Heart right ventricle (tissue), 16 donors: ENCODE data around the gene IBA57. TPM values are rescaled to one million over a fixed set of nuclear protein-coding genes. Genes with fewer than 3 reads are reported as not detected.

ENCODE experiments used
- ATAC-seq, 8 donors: fragments of 200-7000 bp; cut with Tn5 transposase; one replicate each; pipeline ENCODE4 v1.9.1; 2020; ENCODE audit warnings: mild to moderate bottlenecking in 8 of 8, moderate library complexity in 8 of 8, moderate number of reproducible peaks in 1 of 8
- DNase-seq, 2 donors: peaks; one replicate each; pipeline ENCODE4 v3.0.0-alpha.2; 2020
- H3K27ac ChIP-seq, 10 donors: fragments of 200-600 bp; sonication (generic) in 2 of 10; one replicate each; pipeline versions ENCODE4 v1.5.0 to v1.8.0; 2020 to 2022; ENCODE audit warnings: mild to moderate bottlenecking in 3 of 10
- H3K27me3 ChIP-seq, 7 donors: fragments of 200-600 bp; one replicate each; pipeline ENCODE4 v1.8.0; 2021 to 2022; ENCODE audit warnings: mild to moderate bottlenecking in 2 of 7
- H3K36me3 ChIP-seq, 9 donors: fragments of 200-600 bp; sonication (generic) in 1 of 9; one replicate each; pipeline versions ENCODE4 v1.5.0 to v1.8.0; 2020 to 2022; ENCODE audit warnings: mild to moderate bottlenecking in 2 of 9
- H3K4me1 ChIP-seq, 9 donors: fragments of 200-600 bp; sonication (generic) in 1 of 9; one replicate each; pipeline versions ENCODE4 v1.5.0 to v1.8.0; 2020 to 2022; ENCODE audit warnings: mild to moderate bottlenecking in 4 of 9
- H3K4me3 ChIP-seq, 10 donors: fragments of 200-600 bp; sonication (generic) in 2 of 10; one replicate each; pipeline versions ENCODE4 v1.5.0 to v1.8.0; 2020 to 2022; ENCODE audit warnings: mild to moderate bottlenecking in 7 of 10, moderate library complexity in 2 of 10
- H3K9me3 ChIP-seq, 11 donors: fragments of 200-600 bp in 10 of 11; sonication (generic) in 2 of 11; one replicate each; pipeline versions ENCODE4 v1.5.0 to v1.8.0; 2013 to 2022; ENCODE audit warnings: mild to moderate bottlenecking in 2 of 11, control low read depth in 1 of 11, moderate library complexity in 1 of 11
- WGBS, 2 donors: extraction: QIAGEN DNeasy Blood & Tissue Kit; methylation state at CpG; one replicate each; pipeline ENCODE4 v1.1.7; 2013; ENCODE audit warnings: inconsistent platforms in 1 of 2; 5-methylcytosine and 5-hydroxymethylcytosine counted together
- intact Hi-C, 10 donors: fragments of 100-400 bp; cut with DNase I; formaldehyde crosslinking; loops; one replicate each; pipeline versions ENCODE4 v1.11.1 to v1.14.2; 2022
- polyA plus RNA-seq, 2 donors: library from polyadenylated mRNA; stranded (reverse); fragments of 200-250 nt; gene quantifications; one replicate each; pipeline ENCODE4 v1.2.3, GENCODE V29; 2013
- total RNA-seq, 10 donors: library from RNA; stranded (reverse); fragmentation: NEBNext Ultra II Directional in 3 of 10; extraction: Animal tissue kit (Norgen Biotek cat#: 25700) in 3 of 10; gene quantifications; one replicate each; pipeline versions ENCODE4 v1.2.1 to v1.2.4, GENCODE V29; 2021 to 2023
- TF ChIP-seq, protein P1 (sequence below), 9 donors: fragments of 200-600 bp; sonication (generic) in 2 of 9; IDR thresholded peaks; one replicate each; pipeline versions ENCODE4 v1.5.0 to v1.8.0; 2021 to 2022; ENCODE audit warnings: antibody characterized with exemption in 9 of 9, mild to moderate bottlenecking in 5 of 9, moderate library complexity in 1 of 9
- donor health status: Arrhythmogenic right ventricular cardiomyopathy.
- donor health status: ischemic (EF 13 %, LVEDD 7.1; RV severe dilation, severe dysfunction).
- donor health status: healthy with polysubstance abuse.
- donor health status: DM: no; HTN: yes; CAD: no.
- donor health status: DM: no; HTN: no; CAD: no.
- donor health status: ischemic (EF 25% LVEDD 6.9; RV normal size, moderate dysfunction).
- donor health status: ischemic (EF 25% LVEDD 5.7; RV mildly dilated, moderate dysfunction).
- donor health status: healthy.
- donor health status: DM: yes; HTN: yes; CAD: no.
- donor health status: Ischemic cardiomyopathy.
- donor health status: ischemic (EF 35%, LVEDD 5.7; RV mildly dilated, moderate dysfunction).
- donor health status: nonischemic (EF 11% LVEDD 7.7; RV severe dilation, severe dysfunction).
- donor health status: DM: yes; HTN: yes; CAD: no.
- donor health status: PGD.
- donor health status: ischemic (EF 29% LVEDD 5.4; RV normal size, mild dysfunction).
- donor health status: nonischemic (EF 23%, LVEDD 6.1; RV moderate dilation, normal function).

The IBA57 gene
- total and polyA plus RNA-seq, 12 donors = 2.8 to 20.3 (median 16.1) TPM

DNA sequence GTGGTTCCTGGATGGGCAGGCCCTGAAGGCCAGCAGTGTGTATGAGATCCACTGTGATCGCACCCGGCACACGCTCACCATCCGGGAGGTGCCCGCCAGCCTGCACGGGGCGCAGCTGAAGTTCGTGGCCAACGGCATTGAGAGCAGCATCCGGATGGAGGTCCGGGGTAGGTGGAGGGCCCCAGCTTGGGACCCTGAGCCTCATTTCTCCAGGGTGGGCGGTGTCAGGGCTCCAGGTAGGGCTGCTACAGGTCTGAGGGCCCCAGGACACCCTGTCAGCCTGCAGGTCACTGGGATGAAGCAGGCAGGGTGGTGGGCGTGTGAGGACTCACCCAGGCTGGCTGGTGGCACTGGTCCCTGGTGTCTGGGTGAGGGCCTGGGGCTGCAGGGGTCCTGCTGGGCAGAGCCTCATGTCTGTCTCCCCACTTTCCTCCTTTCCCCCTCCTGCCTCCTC lies 50.1 kb downstream of the IBA57 start:
- ATAC-seq = no peak
- Histone ChIP-seq H3K4me3 (no peak overlapping the region), H3K27ac (peak overlapping the region in 7 of 10 donors; percentile 28 to 64 (median 55)), H3K36me3 (peaks cover 0 to 64% (median 4%) of the 10 kb centered on the region in 9 donors), H3K9me3 (no peaks in the 10 kb centered on the region), H3K27me3 (peaks cover 0 to 21% (median 13%) of the 10 kb centered on the region in 7 donors), H3K4me1 (peaks cover 10 to 64% (median 28%) of the 10 kb centered on the region in 9 donors)
- intact Hi-C loops = no loop called here
- no peak for DNase-seq
- WGBS, 2 donors = 83 to 87% methylated on average over 13 of the region's 13 CpGs
- TF ChIP-seq, protein P1, sequence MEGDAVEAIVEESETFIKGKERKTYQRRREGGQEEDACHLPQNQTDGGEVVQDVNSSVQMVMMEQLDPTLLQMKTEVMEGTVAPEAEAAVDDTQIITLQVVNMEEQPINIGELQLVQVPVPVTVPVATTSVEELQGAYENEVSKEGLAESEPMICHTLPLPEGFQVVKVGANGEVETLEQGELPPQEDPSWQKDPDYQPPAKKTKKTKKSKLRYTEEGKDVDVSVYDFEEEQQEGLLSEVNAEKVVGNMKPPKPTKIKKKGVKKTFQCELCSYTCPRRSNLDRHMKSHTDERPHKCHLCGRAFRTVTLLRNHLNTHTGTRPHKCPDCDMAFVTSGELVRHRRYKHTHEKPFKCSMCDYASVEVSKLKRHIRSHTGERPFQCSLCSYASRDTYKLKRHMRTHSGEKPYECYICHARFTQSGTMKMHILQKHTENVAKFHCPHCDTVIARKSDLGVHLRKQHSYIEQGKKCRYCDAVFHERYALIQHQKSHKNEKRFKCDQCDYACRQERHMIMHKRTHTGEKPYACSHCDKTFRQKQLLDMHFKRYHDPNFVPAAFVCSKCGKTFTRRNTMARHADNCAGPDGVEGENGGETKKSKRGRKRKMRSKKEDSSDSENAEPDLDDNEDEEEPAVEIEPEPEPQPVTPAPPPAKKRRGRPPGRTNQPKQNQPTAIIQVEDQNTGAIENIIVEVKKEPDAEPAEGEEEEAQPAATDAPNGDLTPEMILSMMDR (IDR thresholded peaks at IDR 0.05) = no peak

DNA sequence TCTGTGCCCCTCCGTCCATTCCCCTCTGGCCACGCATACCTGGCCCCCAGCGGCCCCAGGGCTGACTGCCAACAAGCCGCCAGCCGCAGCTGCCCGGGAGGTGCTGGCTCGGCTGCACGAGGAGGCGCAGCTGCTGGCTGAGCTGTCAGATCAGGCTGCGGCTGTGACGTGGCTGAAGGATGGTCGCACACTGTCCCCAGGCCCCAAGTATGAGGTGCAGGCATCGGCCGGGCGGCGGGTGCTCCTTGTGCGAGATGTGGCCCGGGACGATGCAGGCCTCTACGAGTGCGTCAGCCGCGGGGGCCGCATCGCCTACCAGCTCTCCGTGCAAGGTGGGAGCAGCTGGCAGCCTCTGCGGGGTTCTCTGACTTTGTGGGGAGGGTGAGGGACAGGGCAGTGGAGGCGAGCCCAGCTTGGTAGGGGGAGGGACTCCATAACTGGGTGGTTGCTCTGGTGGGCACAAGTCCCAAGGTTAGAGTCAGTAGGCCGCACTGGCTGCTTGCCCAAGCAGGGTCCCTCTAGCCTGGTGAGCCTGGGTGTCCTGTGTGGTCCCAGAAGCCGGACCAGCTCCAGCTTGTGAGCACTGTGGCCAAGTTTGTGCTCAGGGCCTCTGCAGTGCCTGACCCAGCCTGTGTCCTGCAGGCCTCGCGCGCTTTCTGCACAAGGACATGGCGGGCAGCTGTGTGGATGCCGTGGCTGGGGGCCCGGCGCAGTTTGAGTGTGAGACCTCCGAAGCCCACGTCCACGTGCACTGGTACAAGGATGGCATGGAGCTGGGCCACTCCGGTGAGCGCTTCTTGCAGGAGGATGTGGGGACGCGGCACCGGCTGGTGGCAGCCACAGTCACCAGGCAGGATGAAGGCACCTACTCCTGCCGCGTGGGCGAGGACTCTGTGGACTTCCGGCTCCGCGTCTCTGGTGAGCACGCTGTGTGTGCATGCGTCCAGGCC lies 51.0 kb downstream of the IBA57 start:
- H3K27ac ChIP-seq = peak overlapping the region in 6 of 10 donors; percentile 14 to 64 (median 56)
- DNase-seq = peak in 1 of 2 donors; percentile 61
- WGBS, 2 donors = 72 to 73% methylated on average over 53 of the region's 53 CpGs
- peaks cover 0 to 72% (median 4%) of the 10 kb centered on the region in 9 donors for H3K36me3 ChIP-seq
- peak in 7 of 8 donors; percentile 3 to 53 (median 39) for ATAC-seq
- peaks cover 0 to 20% (median 11%) of the 10 kb centered on the region in 7 donors for H3K27me3 ChIP-seq
- H3K4me3 ChIP-seq = no peak overlapping the region
- no peaks in the 10 kb centered on the region for H3K9me3 ChIP-seq
- H3K4me1 ChIP-seq = peaks cover 10 to 62% (median 21%) of the 10 kb centered on the region in 9 donors
- intact Hi-C loops = no loop called here
- TF ChIP-seq, protein P1 (IDR thresholded peaks at IDR 0.05) = no peak

DNA sequence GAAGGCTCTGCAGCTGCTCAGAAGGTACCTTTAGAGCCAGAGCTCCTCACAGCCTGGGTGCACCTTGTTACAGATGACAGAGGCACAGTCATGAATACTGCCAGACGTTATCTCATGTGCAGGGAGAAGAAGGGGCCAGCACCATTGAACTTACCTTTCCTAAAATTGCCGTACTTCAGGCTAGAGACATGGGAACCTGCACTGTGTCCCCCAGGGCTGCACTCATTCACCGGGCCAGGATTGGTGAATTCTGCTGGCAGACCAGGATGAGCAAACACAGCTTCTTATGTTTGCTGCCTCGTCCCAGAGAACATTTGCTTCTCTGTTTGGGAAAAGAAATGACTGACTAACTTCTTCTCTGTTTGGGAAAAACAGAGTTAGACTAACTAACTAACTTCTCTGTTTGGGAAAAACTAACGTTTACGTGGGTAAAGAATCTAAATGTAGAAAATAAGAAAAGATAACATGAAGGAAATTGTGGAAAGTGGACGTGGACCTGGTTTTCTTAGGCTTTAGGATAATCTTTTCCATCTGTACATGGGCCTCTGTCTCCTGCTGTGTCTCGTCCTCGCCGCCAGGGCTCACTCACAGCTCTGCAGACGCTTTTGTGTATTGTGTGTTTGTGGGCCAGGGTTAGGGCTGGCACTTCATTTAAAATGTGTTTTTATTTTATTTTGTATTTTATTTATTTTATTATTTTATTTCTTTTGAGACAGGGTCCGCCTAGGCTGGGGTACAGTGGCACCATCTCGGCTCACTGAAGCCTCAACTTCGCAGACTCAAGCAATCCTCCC lies 52.1 kb downstream of the IBA57 start:
- 73 to 83% methylated on average over 14 of the region's 14 CpGs for WGBS, 2 donors
- intact Hi-C loops = no loop called here
- Histone ChIP-seq H3K4me3 (no peak overlapping the region), H3K36me3 (peaks cover 0 to 79% (median 4%) of the 10 kb centered on the region in 9 donors), H3K4me1 (peaks cover 6 to 64% (median 22%) of the 10 kb centered on the region in 9 donors), H3K9me3 (no peaks in the 10 kb centered on the region), H3K27ac (no peak overlapping the region), H3K27me3 (peaks cover 0 to 12% (median 1%) of the 10 kb centered on the region in 7 donors)
- TF ChIP-seq, protein P1 (IDR thresholded peaks at IDR 0.05) = peak in 1 of 9 donors; percentile 10
- no peak for DNase-seq
- ATAC-seq = no peak
